GM06990 (cell line): ENCODE data around the gene ZNF207.

Source experiments
- DNase-seq: peaks from one replicate; pipeline ENCODE4 v3.0.0-alpha.2; 2011; ENCODE audit not compliant: insufficient read length; ENCODE audit errors: extremely low read depth
- H3K27me3 ChIP-seq: replicated peaks from 2 replicates; pipeline ENCODE4 v1.6.0; 2011; ENCODE audit warnings: low read length; ENCODE audit not compliant: control insufficient read depth, insufficient read depth
- H3K36me3 ChIP-seq: 2 replicates; pipeline ENCODE4 v1.5.1; 2011; ENCODE audit warnings: low read length; ENCODE audit not compliant: control insufficient read depth, insufficient read depth
- H3K4me3 ChIP-seq: replicated peaks from 2 replicates; pipeline ENCODE4 v1.5.1; 2011; ENCODE audit warnings: low read depth, mild to moderate bottlenecking, control low read depth, low read length
- CTCF ChIP-seq: IDR thresholded peaks from 2 replicates; pipeline ENCODE4 v1.5.1; 2011; ENCODE audit warnings: low read length, control low read depth, mild to moderate bottlenecking, inconsistent platforms; ENCODE audit not compliant: insufficient read depth, poor library complexity, severe bottlenecking

The ZNF207 gene

GRCh38 chr17:32356750-32357149 lies 6.8 kb downstream of the ZNF207 start:
- Histone ChIP-seq H3K27me3 (no peaks in the 10 kb centered on the region), H3K36me3 (peaks cover 33% of the 10 kb centered on the region), H3K4me3 (no peak overlapping the region)
- TF ChIP-seq CTCF = no peak
- no peak for DNase-seq

- no peak for DNase-seq
- peaks cover 31% of the 10 kb centered on the region for H3K36me3 ChIP-seq
- H3K4me3 ChIP-seq = no peak overlapping the region
- no peak for TF ChIP-seq CTCF
- H3K27me3 ChIP-seq = no peaks in the 10 kb centered on the region
Observed at GRCh38 chr17:32357615-32358014, 7.7 kb downstream of the ZNF207 start.

- Histone ChIP-seq H3K36me3 (peaks cover 19% of the 10 kb centered on the region), H3K27me3 (no peaks in the 10 kb centered on the region), H3K4me3 (no peak overlapping the region)
- TF ChIP-seq CTCF = no peak
- no peak for DNase-seq
Observed at GRCh38 chr17:32361270-32361669, 11.3 kb downstream of the ZNF207 start.

- TF ChIP-seq CTCF = no peak
- Histone ChIP-seq H3K36me3 (peaks cover 14% of the 10 kb centered on the region), H3K4me3 (no peak overlapping the region), H3K27me3 (no peaks in the 10 kb centered on the region)
- DNase-seq = no peak
Observed at GRCh38 chr17:32370426-32370825, 20.5 kb downstream of the ZNF207 start.

GRCh38 chr17:32382526-32383223 lies 32.7 kb downstream of the ZNF207 start:
- DNase-seq = no peak
- Histone ChIP-seq H3K27me3 (no peaks in the 10 kb centered on the region), H3K36me3 (peaks cover 4% of the 10 kb centered on the region), H3K4me3 (no peak overlapping the region)
- TF ChIP-seq CTCF = no peak
